B cell (primary cell): Measurements from ENCODE around the gene COX6B2.

Source experiments
- EZH2 ChIP-seq: IDR thresholded peaks from 2 replicates; pipeline ENCODE4 v1.6.1; 2012; ENCODE audit warnings: borderline replicate concordance, low read depth, mild to moderate bottlenecking, moderate library complexity, low read length; ENCODE audit not compliant: insufficient read depth, poor library complexity, severe bottlenecking
- TF ChIP-seq, protein P1 (sequence below): fragments of 200-600 bp; IDR thresholded peaks from one replicate; pipeline ENCODE4 v1.8.0; 2022; ENCODE audit warnings: antibody characterized with exemption, mild to moderate bottlenecking

DNA sequence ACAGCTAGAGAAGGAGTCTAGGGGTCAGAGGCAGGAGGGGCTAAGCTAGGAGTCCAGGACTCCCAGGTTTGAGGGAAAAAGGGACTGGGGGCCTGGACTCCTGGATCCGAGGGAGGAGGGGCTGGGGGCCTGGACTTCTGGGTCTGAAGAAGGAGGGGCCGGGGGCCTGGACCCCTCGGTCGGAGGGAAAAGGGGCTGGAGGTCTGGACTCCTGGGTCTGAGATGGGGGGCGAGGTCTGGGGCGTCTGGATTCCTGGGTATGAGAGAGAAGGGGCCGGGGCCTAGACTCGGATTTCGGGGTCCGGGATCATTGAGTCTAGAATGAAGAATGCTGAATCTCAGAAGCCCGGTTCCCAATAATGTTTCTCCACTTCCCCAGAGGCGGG lies 52.2 kb downstream of the COX6B2 start:
- TF ChIP-seq, protein P1, sequence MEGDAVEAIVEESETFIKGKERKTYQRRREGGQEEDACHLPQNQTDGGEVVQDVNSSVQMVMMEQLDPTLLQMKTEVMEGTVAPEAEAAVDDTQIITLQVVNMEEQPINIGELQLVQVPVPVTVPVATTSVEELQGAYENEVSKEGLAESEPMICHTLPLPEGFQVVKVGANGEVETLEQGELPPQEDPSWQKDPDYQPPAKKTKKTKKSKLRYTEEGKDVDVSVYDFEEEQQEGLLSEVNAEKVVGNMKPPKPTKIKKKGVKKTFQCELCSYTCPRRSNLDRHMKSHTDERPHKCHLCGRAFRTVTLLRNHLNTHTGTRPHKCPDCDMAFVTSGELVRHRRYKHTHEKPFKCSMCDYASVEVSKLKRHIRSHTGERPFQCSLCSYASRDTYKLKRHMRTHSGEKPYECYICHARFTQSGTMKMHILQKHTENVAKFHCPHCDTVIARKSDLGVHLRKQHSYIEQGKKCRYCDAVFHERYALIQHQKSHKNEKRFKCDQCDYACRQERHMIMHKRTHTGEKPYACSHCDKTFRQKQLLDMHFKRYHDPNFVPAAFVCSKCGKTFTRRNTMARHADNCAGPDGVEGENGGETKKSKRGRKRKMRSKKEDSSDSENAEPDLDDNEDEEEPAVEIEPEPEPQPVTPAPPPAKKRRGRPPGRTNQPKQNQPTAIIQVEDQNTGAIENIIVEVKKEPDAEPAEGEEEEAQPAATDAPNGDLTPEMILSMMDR, result no peak
- no peak for TF ChIP-seq EZH2
